Activated CD4-positive, alpha-beta T cell treated with anti-CD3 and anti-CD28 coated beads for 36 hours (primary cell): ENCODE measurements around the gene CAP2. TPM values are rescaled to one million over a fixed set of nuclear protein-coding genes. Genes with fewer than 3 reads are reported as not detected.

Source experiments
- ATAC-seq: fragments of 200-7000 bp; cut with Tn5 transposase; one replicate; pipeline ENCODE4 v1.10.0; 2021; ENCODE audit warnings: mild to moderate bottlenecking, moderate library complexity
- CTCF ChIA-PET: fragments of 350-600 bp; sonication (Branson Sonifier 250); formaldehyde crosslinking; loops from one replicate; lab custom pipeline; 2021; ENCODE audit warnings: antibody characterized with exemption; lab: Charles Lee
- POLR2A ChIA-PET: fragments of 350-600 bp; sonication (Branson Sonifier 250); formaldehyde crosslinking; loops from one replicate; lab custom pipeline; 2021; ENCODE audit warnings: antibody characterized with exemption, inconsistent platforms; lab: Charles Lee
- DNase-seq: peaks from one replicate; pipeline ENCODE4 v3.0.0-alpha.2; 2020
- H3K27ac Mint-ChIP-seq: one replicate; pipeline ENCODE4 v1.8.0; 2021; ENCODE audit warnings: mixed read lengths
- H3K27me3 Mint-ChIP-seq: one replicate; pipeline ENCODE4 v1.8.0; 2021; ENCODE audit warnings: mixed read lengths
- H3K36me3 Mint-ChIP-seq: one replicate; pipeline ENCODE4 v1.8.0; 2021; ENCODE audit warnings: low read depth, mixed read lengths
- H3K4me1 Mint-ChIP-seq: one replicate; pipeline ENCODE4 v1.8.0; 2021; ENCODE audit warnings: mixed read lengths
- H3K4me3 Mint-ChIP-seq: one replicate; pipeline ENCODE4 v1.8.0; 2021; ENCODE audit warnings: mild to moderate bottlenecking, moderate library complexity, mixed read lengths
- H3K9me3 Mint-ChIP-seq: one replicate; pipeline ENCODE4 v1.8.0; 2021; ENCODE audit warnings: low read depth, mixed read lengths
- intact Hi-C, 2 experiments: fragments of 100-400 bp; cut with DNase I in 1 of 2; cut with micrococcal nuclease in 1 of 2; formaldehyde crosslinking; loops; one replicate each; pipeline versions ENCODE4 v1.14.2 to v1.15.1; 2022 to 2024; cut with DNase I, micrococcal nuclease
- total RNA-seq, 2 experiments: library from RNA; stranded (reverse); gene quantifications; one replicate each; pipeline ENCODE4 v1.2.3, GENCODE V29; 2021

The CAP2 gene
- total RNA-seq, 2 experiments from 2014 or later = not detected

DNA sequence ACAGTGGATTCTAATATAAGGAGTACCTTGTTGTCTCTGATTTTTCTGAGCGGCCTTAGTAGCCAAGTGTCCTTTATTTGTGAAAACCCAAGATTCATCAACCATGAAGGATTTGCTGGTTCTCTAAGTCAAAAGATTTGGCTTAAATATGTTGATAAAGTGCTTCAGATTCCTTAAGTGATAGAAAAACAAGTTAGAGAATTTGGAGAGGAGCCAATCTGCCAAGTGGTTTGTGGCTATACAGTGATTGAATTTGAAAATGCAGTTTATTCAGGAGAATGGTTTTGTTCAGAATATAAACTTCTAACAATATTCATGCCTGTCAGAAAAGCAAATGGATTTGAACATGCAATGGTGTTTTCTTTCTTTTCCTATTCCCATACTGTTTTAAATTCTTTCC is 54.8 kb downstream of the CAP2 start:
- H3K27me3 Mint-ChIP-seq = peaks cover 11% of the 10 kb centered on the region
- H3K9me3 Mint-ChIP-seq = no peaks in the 10 kb centered on the region
- no peaks in the 10 kb centered on the region for H3K36me3 Mint-ChIP-seq
- intact Hi-C loops = no loop called here
- ChIA-PET POLR2A (no interaction called here), CTCF (no interaction called here)
- H3K4me1 Mint-ChIP-seq = no peaks in the 10 kb centered on the region
- no peak overlapping the region for H3K27ac Mint-ChIP-seq
- DNase-seq (no peak), ATAC-seq (no peak)
- no peak overlapping the region for H3K4me3 Mint-ChIP-seq

DNA sequence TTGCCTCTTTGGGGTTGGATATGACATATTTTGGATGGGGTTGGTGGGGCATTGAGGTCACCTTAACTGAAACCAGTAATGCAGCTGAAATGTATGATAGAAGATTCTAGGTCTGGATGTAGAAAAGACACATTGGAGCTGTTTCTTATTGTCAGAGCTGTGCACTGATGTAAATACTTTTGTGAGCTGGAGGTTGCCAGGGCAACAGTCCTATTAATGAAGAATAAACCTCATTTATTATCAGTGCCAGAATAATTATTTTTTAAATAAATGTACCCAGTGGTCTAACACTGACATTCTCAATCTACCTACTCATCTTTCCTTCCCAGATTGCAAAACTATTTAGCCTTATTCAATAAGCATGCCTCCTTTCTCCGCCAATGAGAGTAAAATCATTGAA is 57.0 kb downstream of the CAP2 start:
- Mint-ChIP-seq H3K4me1 (no peaks in the 10 kb centered on the region), H3K4me3 (no peak overlapping the region), H3K27me3 (peaks cover 15% of the 10 kb centered on the region), H3K36me3 (no peaks in the 10 kb centered on the region), H3K27ac (no peak overlapping the region), H3K9me3 (no peaks in the 10 kb centered on the region)
- DNase-seq = no peak
- POLR2A ChIA-PET = no interaction called here
- intact Hi-C loops = no loop called here
- ATAC-seq = no peak
- CTCF ChIA-PET = no interaction called here

DNA sequence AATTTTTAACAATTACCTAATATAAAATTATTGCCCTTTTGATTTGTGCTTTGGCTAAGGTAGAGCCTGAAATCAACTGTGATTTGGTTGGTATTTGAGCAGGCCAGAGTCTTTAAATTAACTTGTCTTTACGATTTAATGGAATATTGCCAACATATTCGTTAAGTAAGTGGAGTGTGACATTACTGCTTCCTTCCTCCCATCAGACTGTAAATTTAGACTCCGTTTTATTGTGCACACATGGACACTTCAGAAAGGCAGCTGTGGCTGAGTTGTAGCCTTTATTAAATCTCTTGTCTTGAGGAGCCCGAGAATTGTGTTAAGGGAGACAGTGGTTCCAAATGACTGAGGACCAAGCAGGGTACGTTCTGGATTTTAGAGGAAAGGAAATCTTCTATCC is 57.4 kb downstream of the CAP2 start:
- intact Hi-C loops = no loop called here
- Mint-ChIP-seq H3K4me3 (no peak overlapping the region), H3K27ac (no peak overlapping the region)

GRCh38 chr6:17452096-17452495 is 58.7 kb downstream of the CAP2 start:
- Mint-ChIP-seq H3K4me1 (no peaks in the 10 kb centered on the region), H3K27me3 (peaks cover 15% of the 10 kb centered on the region), H3K9me3 (no peaks in the 10 kb centered on the region), H3K4me3 (no peak overlapping the region), H3K36me3 (no peaks in the 10 kb centered on the region), H3K27ac (no peak overlapping the region)
- no peak for DNase-seq
- POLR2A ChIA-PET = no interaction called here
- ATAC-seq = no peak
- intact Hi-C loops = no loop called here
- CTCF ChIA-PET = no interaction called here

More for the DNA sequence above, 57.4 kb downstream of the CAP2 start:
- Mint-ChIP-seq H3K4me1 (no peaks in the 10 kb centered on the region), H3K36me3 (no peaks in the 10 kb centered on the region), H3K27me3 (peaks cover 17% of the 10 kb centered on the region), H3K9me3 (no peaks in the 10 kb centered on the region)
- no peak for ATAC-seq
- DNase-seq = no peak
- CTCF ChIA-PET = no interaction called here
- POLR2A ChIA-PET = no interaction called here

DNA sequence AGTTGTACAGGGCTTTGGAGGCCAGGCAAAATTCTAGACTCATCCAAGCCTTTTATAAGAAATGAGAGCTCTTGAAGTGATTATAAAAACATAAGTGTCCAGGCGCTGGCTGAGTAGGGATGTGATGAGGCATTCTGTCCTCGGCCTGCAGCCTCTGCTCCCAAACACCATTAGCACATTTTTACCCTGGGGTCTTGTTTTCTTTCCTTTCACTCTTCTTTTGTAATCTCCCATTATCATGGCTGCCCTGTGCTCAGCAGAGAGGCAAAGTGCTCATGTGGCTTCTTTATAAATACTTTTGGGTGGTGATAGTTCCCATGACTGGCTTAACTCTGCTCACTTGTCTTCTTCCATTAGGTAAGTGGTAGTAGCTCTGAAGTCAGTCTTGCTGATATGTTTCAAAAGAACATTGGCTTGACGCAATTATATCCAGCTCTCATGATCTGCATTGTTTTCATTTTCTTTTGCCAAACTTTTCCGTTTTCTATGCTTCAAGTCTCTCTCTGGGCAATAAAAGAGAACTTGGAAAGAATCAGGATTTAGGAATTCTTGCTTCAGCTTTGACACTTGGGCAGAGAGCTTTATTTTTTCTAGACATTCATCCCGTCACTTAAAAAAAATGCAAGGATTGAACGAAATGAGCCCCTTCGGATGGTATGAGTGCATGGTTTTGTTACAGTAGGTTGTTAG is 61.1 kb downstream of the CAP2 start:
- Mint-ChIP-seq H3K27me3 (peaks cover 24% of the 10 kb centered on the region), H3K27ac (no peak overlapping the region), H3K4me1 (no peaks in the 10 kb centered on the region), H3K36me3 (no peaks in the 10 kb centered on the region), H3K9me3 (no peaks in the 10 kb centered on the region), H3K4me3 (no peak overlapping the region)
- POLR2A ChIA-PET = no interaction called here
- CTCF ChIA-PET = interaction anchor here (1.1 to 1.2 kb wide), 2 partner anchors 18 to 34 kb away, joined by 3 to 4 read pairs; no protein-coding TSS in a partner anchor
- no peak for ATAC-seq
- no peak for DNase-seq
- intact Hi-C loops = no loop called here

- Mint-ChIP-seq H3K9me3 (no peaks in the 10 kb centered on the region), H3K4me3 (no peak overlapping the region), H3K36me3 (no peaks in the 10 kb centered on the region), H3K4me1 (no peaks in the 10 kb centered on the region), H3K27ac (no peak overlapping the region), H3K27me3 (peaks cover 24% of the 10 kb centered on the region)
- no peak for ATAC-seq
- intact Hi-C loops = no loop called here
- POLR2A ChIA-PET = no interaction called here
- DNase-seq = no peak
- CTCF ChIA-PET = no interaction called here
Measured at GRCh38 chr6:17455919-17456318, 62.5 kb downstream of the CAP2 start.

GRCh38 chr6:17456711-17457110 is 63.3 kb downstream of the CAP2 start:
- no peak overlapping the region for H3K4me3 Mint-ChIP-seq
- POLR2A ChIA-PET = no interaction called here
- CTCF ChIA-PET = no interaction called here
- ATAC-seq (no peak), DNase-seq (no peak)
- intact Hi-C loops = no loop called here
- H3K27me3 Mint-ChIP-seq = peaks cover 24% of the 10 kb centered on the region
- no peak overlapping the region for H3K27ac Mint-ChIP-seq
- no peaks in the 10 kb centered on the region for H3K36me3 Mint-ChIP-seq
- no peaks in the 10 kb centered on the region for H3K9me3 Mint-ChIP-seq
- H3K4me1 Mint-ChIP-seq = no peaks in the 10 kb centered on the region

GRCh38 chr6:17457405-17457804 is 64.0 kb downstream of the CAP2 start:
- DNase-seq (no peak), ATAC-seq (no peak)
- Mint-ChIP-seq H3K4me1 (no peaks in the 10 kb centered on the region), H3K27me3 (peaks cover 24% of the 10 kb centered on the region), H3K27ac (no peak overlapping the region), H3K36me3 (no peaks in the 10 kb centered on the region), H3K4me3 (no peak overlapping the region), H3K9me3 (no peaks in the 10 kb centered on the region)
- POLR2A ChIA-PET = no interaction called here
- CTCF ChIA-PET = interaction anchor here (0.7 kb wide), 1 partner anchor 593 kb away, joined by 3 read pairs; no protein-coding TSS in a partner anchor
- intact Hi-C loops = no loop called here

DNA sequence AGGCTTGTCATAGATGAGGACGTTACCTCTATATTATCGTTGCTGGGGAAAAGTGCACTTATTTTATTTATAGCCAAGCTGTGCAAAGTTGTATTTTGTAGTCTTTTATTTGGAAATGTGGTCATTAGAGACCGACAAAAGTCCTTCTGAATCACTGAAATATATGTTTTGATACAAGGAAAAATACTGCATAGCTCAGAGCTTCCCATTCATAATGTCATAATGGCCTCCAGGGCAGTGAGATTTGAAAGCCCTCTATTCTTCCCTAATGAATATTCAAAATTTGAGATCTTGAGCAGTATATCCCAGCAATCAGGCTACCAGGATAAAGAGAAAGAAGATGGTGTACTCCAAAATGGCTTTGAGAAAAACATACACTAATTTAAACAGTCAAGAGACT is 64.6 kb downstream of the CAP2 start:
- Mint-ChIP-seq H3K4me3 (no peak overlapping the region), H3K9me3 (no peaks in the 10 kb centered on the region), H3K4me1 (no peaks in the 10 kb centered on the region), H3K27me3 (peaks cover 22% of the 10 kb centered on the region), H3K27ac (no peak overlapping the region), H3K36me3 (no peaks in the 10 kb centered on the region)
- ATAC-seq = no peak
- ChIA-PET POLR2A (no interaction called here), CTCF (interaction anchor here (0.6 to 0.7 kb wide), 2 partner anchors 397 to 592 kb away, joined by 3 read pairs; no protein-coding TSS in a partner anchor)
- DNase-seq = no peak
- intact Hi-C loops = no loop called here

- ATAC-seq (no peak), DNase-seq (no peak)
- intact Hi-C loops = no loop called here
- H3K4me3 Mint-ChIP-seq = no peak overlapping the region
- H3K9me3 Mint-ChIP-seq = no peaks in the 10 kb centered on the region
- ChIA-PET CTCF (no interaction called here), POLR2A (no interaction called here)
- no peak overlapping the region for H3K27ac Mint-ChIP-seq
- H3K27me3 Mint-ChIP-seq = peaks cover 18% of the 10 kb centered on the region
- H3K36me3 Mint-ChIP-seq = no peaks in the 10 kb centered on the region
- no peaks in the 10 kb centered on the region for H3K4me1 Mint-ChIP-seq
Measured at GRCh38 chr6:17458966-17459365, 65.6 kb downstream of the CAP2 start.

- POLR2A ChIA-PET = no interaction called here
- Mint-ChIP-seq H3K4me3 (no peak overlapping the region), H3K36me3 (no peaks in the 10 kb centered on the region), H3K9me3 (no peaks in the 10 kb centered on the region), H3K27ac (no peak overlapping the region), H3K4me1 (no peaks in the 10 kb centered on the region), H3K27me3 (peaks cover 11% of the 10 kb centered on the region)
- ATAC-seq (no peak), DNase-seq (no peak)
- CTCF ChIA-PET = no interaction called here
- intact Hi-C loops = no loop called here
Measured at GRCh38 chr6:17460862-17461261, 67.5 kb downstream of the CAP2 start.

DNA sequence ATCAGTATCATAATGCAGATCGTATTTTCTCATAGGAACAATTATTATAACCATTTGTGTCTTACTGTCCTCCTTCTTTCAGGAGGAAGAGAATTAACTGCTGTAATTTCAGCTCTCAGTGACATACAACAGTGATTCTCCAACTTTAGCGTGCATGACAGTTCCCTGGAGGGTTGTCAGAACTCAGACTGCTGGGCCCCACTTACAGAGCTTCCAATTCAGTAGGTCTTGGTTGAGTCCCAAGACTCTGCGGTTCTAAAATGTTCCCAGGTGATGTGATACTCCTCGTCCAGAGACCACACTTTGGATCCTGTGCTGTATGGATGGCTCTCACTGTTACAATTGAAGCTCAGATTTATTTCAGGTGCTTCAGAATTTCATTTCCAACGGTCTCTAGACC is 72.8 kb downstream of the CAP2 start:
- intact Hi-C loops = no loop called here
- DNase-seq (no peak), ATAC-seq (no peak)
- Mint-ChIP-seq H3K9me3 (no peaks in the 10 kb centered on the region), H3K27me3 (peaks cover under 1% of the 10 kb centered on the region), H3K4me1 (peaks cover 5% of the 10 kb centered on the region), H3K36me3 (no peaks in the 10 kb centered on the region), H3K27ac (no peak overlapping the region), H3K4me3 (no peak overlapping the region)
- POLR2A ChIA-PET = no interaction called here
- CTCF ChIA-PET = interaction anchor here (0.5 kb wide), 1 partner anchor 190 kb away, joined by 3 read pairs; no protein-coding TSS in a partner anchor
